Memory B cell (primary cell): Measurements from ENCODE around the gene GPR63.

Experiments used
- ATAC-seq: fragments of 150-1000 bp; cut with Tn5 transposase; 2 replicates; pipeline ENCODE4 v1.10.0; 2021; ENCODE audit warnings: low read depth, mild to moderate bottlenecking, moderate library complexity
- DNase-seq, 2 donors: peaks; one replicate each; pipeline ENCODE4 v3.0.0; 2022; ENCODE audit warnings: low spot score in 2 of 2
- H3K27ac Mint-ChIP-seq: one replicate; pipeline ENCODE4 v1.8.0; 2022; ENCODE audit warnings: mild to moderate bottlenecking, moderate library complexity, mixed read lengths
- H3K27me3 Mint-ChIP-seq: one replicate; pipeline ENCODE4 v1.8.0; 2022; ENCODE audit warnings: mixed read lengths
- H3K36me3 Mint-ChIP-seq: one replicate; pipeline ENCODE4 v1.8.0; 2022; ENCODE audit warnings: mild to moderate bottlenecking, mixed read lengths
- H3K4me1 Mint-ChIP-seq: one replicate; pipeline ENCODE4 v1.8.0; 2022; ENCODE audit warnings: mixed read lengths
- H3K4me3 Mint-ChIP-seq: one replicate; pipeline ENCODE4 v1.8.0; 2022; ENCODE audit warnings: mild to moderate bottlenecking, moderate library complexity, mixed read lengths
- H3K9me3 Mint-ChIP-seq: one replicate; pipeline ENCODE4 v1.8.0; 2022; ENCODE audit warnings: mixed read lengths

The GPR63 gene

GRCh38 chr6:96849615-96850014 is 12.3 kb upstream of the GPR63 start:
- no peak overlapping the region for H3K27ac Mint-ChIP-seq
- no peaks in the 10 kb centered on the region for H3K36me3 Mint-ChIP-seq
- peaks cover 2% of the 10 kb centered on the region for H3K27me3 Mint-ChIP-seq
- ATAC-seq (no peak), DNase-seq (no peak)
- H3K4me3 Mint-ChIP-seq = no peak overlapping the region
- peaks cover 4% of the 10 kb centered on the region for H3K9me3 Mint-ChIP-seq
- H3K4me1 Mint-ChIP-seq = no peaks in the 10 kb centered on the region

GRCh38 chr6:96844530-96844929 is 7.3 kb upstream of the GPR63 start:
- no peaks in the 10 kb centered on the region for H3K36me3 Mint-ChIP-seq
- peaks cover 9% of the 10 kb centered on the region for H3K27me3 Mint-ChIP-seq
- no peak overlapping the region for H3K27ac Mint-ChIP-seq
- no peak for ATAC-seq
- H3K9me3 Mint-ChIP-seq = peaks cover 4% of the 10 kb centered on the region
- no peaks in the 10 kb centered on the region for H3K4me1 Mint-ChIP-seq
- no peak for DNase-seq
- H3K4me3 Mint-ChIP-seq = no peak overlapping the region

GRCh38 chr6:96841345-96841744 is 4.1 kb upstream of the GPR63 start:
- Mint-ChIP-seq H3K4me1 (peaks cover 16% of the 10 kb centered on the region), H3K4me3 (no peak overlapping the region), H3K36me3 (no peaks in the 10 kb centered on the region), H3K27me3 (peaks cover 20% of the 10 kb centered on the region), H3K9me3 (peaks cover 2% of the 10 kb centered on the region), H3K27ac (no peak overlapping the region)
- ATAC-seq = no peak
- DNase-seq = no peak

- Mint-ChIP-seq H3K4me1 (peaks cover 17% of the 10 kb centered on the region), H3K27ac (no peak overlapping the region), H3K36me3 (no peaks in the 10 kb centered on the region), H3K27me3 (peaks cover 18% of the 10 kb centered on the region), H3K4me3 (peak overlapping the region; percentile 92), H3K9me3 (no peaks in the 10 kb centered on the region)
- ATAC-seq (peak; percentile 23), DNase-seq (peak; percentile 0 to 11)
Measured at GRCh38 chr6:96836631-96837080, 621 bp downstream of the GPR63 start.

GRCh38 chr6:96834070-96834469 is 3.2 kb downstream of the GPR63 start:
- H3K27ac Mint-ChIP-seq = no peak overlapping the region
- peaks cover 15% of the 10 kb centered on the region for H3K27me3 Mint-ChIP-seq
- no peak for DNase-seq
- peaks cover 17% of the 10 kb centered on the region for H3K4me1 Mint-ChIP-seq
- H3K36me3 Mint-ChIP-seq = no peaks in the 10 kb centered on the region
- no peaks in the 10 kb centered on the region for H3K9me3 Mint-ChIP-seq
- no peak for ATAC-seq
- H3K4me3 Mint-ChIP-seq = no peak overlapping the region

GRCh38 chr6:96832780-96833179 is 4.5 kb downstream of the GPR63 start:
- no peak overlapping the region for H3K27ac Mint-ChIP-seq
- H3K4me3 Mint-ChIP-seq = no peak overlapping the region
- peaks cover 8% of the 10 kb centered on the region for H3K27me3 Mint-ChIP-seq
- no peak for DNase-seq
- H3K4me1 Mint-ChIP-seq = peaks cover 9% of the 10 kb centered on the region
- no peaks in the 10 kb centered on the region for H3K9me3 Mint-ChIP-seq
- no peak for ATAC-seq
- H3K36me3 Mint-ChIP-seq = no peaks in the 10 kb centered on the region

- Mint-ChIP-seq H3K4me1 (no peaks in the 10 kb centered on the region), H3K9me3 (no peaks in the 10 kb centered on the region), H3K27me3 (peaks cover 7% of the 10 kb centered on the region), H3K4me3 (no peak overlapping the region), H3K36me3 (no peaks in the 10 kb centered on the region), H3K27ac (no peak overlapping the region)
- DNase-seq (no peak), ATAC-seq (no peak)
Measured at GRCh38 chr6:96826865-96827264, 10.4 kb downstream of the GPR63 start.

- Mint-ChIP-seq H3K4me1 (no peaks in the 10 kb centered on the region), H3K27me3 (peaks cover 8% of the 10 kb centered on the region), H3K9me3 (peaks cover 1% of the 10 kb centered on the region), H3K36me3 (no peaks in the 10 kb centered on the region), H3K27ac (no peak overlapping the region), H3K4me3 (no peak overlapping the region)
- no peak for ATAC-seq
- no peak for DNase-seq
Measured at GRCh38 chr6:96823743-96824142, 13.5 kb downstream of the GPR63 start.

GRCh38 chr6:96821034-96821433 is 16.2 kb downstream of the GPR63 start:
- DNase-seq = no peak
- H3K9me3 Mint-ChIP-seq = peaks cover 2% of the 10 kb centered on the region
- H3K27ac Mint-ChIP-seq = no peak overlapping the region
- no peaks in the 10 kb centered on the region for H3K4me1 Mint-ChIP-seq
- H3K4me3 Mint-ChIP-seq = no peak overlapping the region
- H3K27me3 Mint-ChIP-seq = peaks cover 8% of the 10 kb centered on the region
- H3K36me3 Mint-ChIP-seq = no peaks in the 10 kb centered on the region
- ATAC-seq = no peak

GRCh38 chr6:96816301-96816817 is 20.9 kb downstream of the GPR63 start:
- ATAC-seq = no peak
- H3K27me3 Mint-ChIP-seq = peaks cover 6% of the 10 kb centered on the region

GRCh38 chr6:96814625-96815024 is 22.7 kb downstream of the GPR63 start:
- Mint-ChIP-seq H3K4me1 (no peaks in the 10 kb centered on the region), H3K9me3 (peaks cover 2% of the 10 kb centered on the region), H3K27ac (no peak overlapping the region), H3K4me3 (no peak overlapping the region), H3K27me3 (peaks cover 6% of the 10 kb centered on the region), H3K36me3 (no peaks in the 10 kb centered on the region)
- ATAC-seq (no peak), DNase-seq (no peak)

More at GRCh38 chr6:96816301-96816817, 20.9 kb downstream of the GPR63 start:
- H3K27ac Mint-ChIP-seq = no peak overlapping the region
- peaks cover 2% of the 10 kb centered on the region for H3K9me3 Mint-ChIP-seq
- no peak overlapping the region for H3K4me3 Mint-ChIP-seq
- H3K4me1 Mint-ChIP-seq = no peaks in the 10 kb centered on the region
- no peaks in the 10 kb centered on the region for H3K36me3 Mint-ChIP-seq
- no peak for DNase-seq

GRCh38 chr6:96812077-96812703 is 25.1 kb downstream of the GPR63 start:
- Mint-ChIP-seq H3K4me3 (no peak overlapping the region), H3K27ac (no peak overlapping the region), H3K36me3 (no peaks in the 10 kb centered on the region), H3K4me1 (no peaks in the 10 kb centered on the region), H3K27me3 (peaks cover 10% of the 10 kb centered on the region), H3K9me3 (no peaks in the 10 kb centered on the region)
- ATAC-seq (no peak), DNase-seq (no peak)

- Mint-ChIP-seq H3K27me3 (peaks cover 10% of the 10 kb centered on the region), H3K27ac (no peak overlapping the region), H3K4me3 (no peak overlapping the region), H3K9me3 (no peaks in the 10 kb centered on the region), H3K4me1 (no peaks in the 10 kb centered on the region), H3K36me3 (no peaks in the 10 kb centered on the region)
- ATAC-seq (no peak), DNase-seq (no peak)
Measured at GRCh38 chr6:96811670-96812069, 25.6 kb downstream of the GPR63 start.

- Mint-ChIP-seq H3K36me3 (no peaks in the 10 kb centered on the region), H3K27me3 (peaks cover 10% of the 10 kb centered on the region), H3K9me3 (no peaks in the 10 kb centered on the region), H3K4me1 (no peaks in the 10 kb centered on the region), H3K27ac (no peak overlapping the region), H3K4me3 (no peak overlapping the region)
- DNase-seq (no peak), ATAC-seq (no peak)
Measured at GRCh38 chr6:96811136-96811535, 26.1 kb downstream of the GPR63 start.

GRCh38 chr6:96809119-96809518 is 28.2 kb downstream of the GPR63 start:
- Mint-ChIP-seq H3K4me1 (no peaks in the 10 kb centered on the region), H3K27me3 (peaks cover 8% of the 10 kb centered on the region), H3K36me3 (no peaks in the 10 kb centered on the region), H3K27ac (no peak overlapping the region), H3K4me3 (no peak overlapping the region), H3K9me3 (no peaks in the 10 kb centered on the region)
- ATAC-seq (no peak), DNase-seq (no peak)
